ENCODE data around the gene ERICH6B. TPM values are rescaled to one million over a fixed set of nuclear protein-coding genes. Genes with fewer than 3 reads are reported as not detected.

ERICH6B gene
- total and polyA plus RNA-seq, 4 donors: 0.94 TPM; not detected in 3

DNA sequence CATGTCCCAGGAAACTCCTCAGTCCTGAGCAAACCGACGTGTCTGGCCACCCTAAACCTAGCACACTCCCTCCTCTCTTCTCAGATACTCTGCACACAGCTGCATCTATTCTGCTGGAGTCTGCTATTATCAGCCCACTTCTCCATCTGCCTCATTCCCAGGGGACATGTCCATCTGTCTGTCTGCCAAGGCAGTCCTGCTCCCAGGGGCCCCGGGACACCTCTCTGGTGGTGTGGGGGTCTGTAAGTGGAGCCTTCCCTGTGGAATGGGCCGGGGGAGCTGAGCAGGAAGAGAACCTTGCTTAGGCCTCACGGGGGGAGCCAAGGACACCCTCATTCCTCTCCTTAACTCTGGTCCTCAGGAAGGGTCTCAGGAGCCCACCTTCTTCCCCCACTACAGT lies 72.7 kb downstream of the ERICH6B start:
- no peaks in the 10 kb centered on the region for H3K27me3 ChIP-seq (ENCODE audit: control insufficient read depth in 4 of 4, insufficient read depth in 4 of 4, low read length in 3 of 4)
- no peaks in the 10 kb centered on the region for H3K4me1 ChIP-seq (ENCODE audit: control insufficient read depth in 4 of 4, insufficient read depth in 4 of 4, low read length in 3 of 4)
- no peak overlapping the region for H3K27ac ChIP-seq (ENCODE audit: low read depth in 1 of 2, low read length in 2 of 2)
- no peak overlapping the region for H3K9ac ChIP-seq (ENCODE audit: low read depth in 1 of 2, low read length in 2 of 2)
- 93% methylated on average over 5 of the region's 5 CpGs for WGBS
- H3K4me3 ChIP-seq (ENCODE audit: low read depth in 1 of 3, low read length in 3 of 3): no peak overlapping the region
- TF ChIP-seq FOXA2 (IDR thresholded peaks at IDR 0.05) (no peak), JUND (IDR thresholded peaks at IDR 0.05) (no peak)
- TF ChIP-seq, protein P1, sequence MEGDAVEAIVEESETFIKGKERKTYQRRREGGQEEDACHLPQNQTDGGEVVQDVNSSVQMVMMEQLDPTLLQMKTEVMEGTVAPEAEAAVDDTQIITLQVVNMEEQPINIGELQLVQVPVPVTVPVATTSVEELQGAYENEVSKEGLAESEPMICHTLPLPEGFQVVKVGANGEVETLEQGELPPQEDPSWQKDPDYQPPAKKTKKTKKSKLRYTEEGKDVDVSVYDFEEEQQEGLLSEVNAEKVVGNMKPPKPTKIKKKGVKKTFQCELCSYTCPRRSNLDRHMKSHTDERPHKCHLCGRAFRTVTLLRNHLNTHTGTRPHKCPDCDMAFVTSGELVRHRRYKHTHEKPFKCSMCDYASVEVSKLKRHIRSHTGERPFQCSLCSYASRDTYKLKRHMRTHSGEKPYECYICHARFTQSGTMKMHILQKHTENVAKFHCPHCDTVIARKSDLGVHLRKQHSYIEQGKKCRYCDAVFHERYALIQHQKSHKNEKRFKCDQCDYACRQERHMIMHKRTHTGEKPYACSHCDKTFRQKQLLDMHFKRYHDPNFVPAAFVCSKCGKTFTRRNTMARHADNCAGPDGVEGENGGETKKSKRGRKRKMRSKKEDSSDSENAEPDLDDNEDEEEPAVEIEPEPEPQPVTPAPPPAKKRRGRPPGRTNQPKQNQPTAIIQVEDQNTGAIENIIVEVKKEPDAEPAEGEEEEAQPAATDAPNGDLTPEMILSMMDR (IDR thresholded peaks at IDR 0.05; ENCODE audit: low read depth, low read length, missing input control): no peak
- H3K9me3 ChIP-seq (ENCODE audit: control insufficient read depth in 4 of 4, low read length in 3 of 4): no peaks in the 10 kb centered on the region
- no peaks in the 10 kb centered on the region for H3K36me3 ChIP-seq (ENCODE audit: control insufficient read depth in 4 of 4, insufficient read depth in 3 of 4, low read depth in 1 of 4, low read length in 3 of 4)
- DNase-seq (ENCODE audit: low spot score): no peak

DNA sequence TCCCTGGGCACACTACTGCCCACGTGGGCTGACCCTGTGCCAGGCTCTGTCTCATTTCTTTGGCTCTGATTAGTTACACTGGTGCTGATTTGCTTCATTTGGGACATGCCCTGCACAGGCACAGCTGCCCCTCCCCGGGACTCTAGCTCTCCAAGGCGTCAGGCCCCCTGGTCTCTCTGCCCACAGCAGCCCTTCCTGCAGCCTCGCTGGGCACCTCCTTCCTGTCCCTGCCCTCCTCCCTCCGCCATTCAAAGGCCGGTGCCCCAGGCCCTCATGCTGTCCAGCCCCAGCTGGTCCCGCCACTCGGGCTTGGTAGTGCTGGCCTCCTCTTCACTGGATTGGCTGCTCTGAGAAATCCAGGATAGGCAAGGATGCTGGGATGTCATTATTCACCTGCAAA lies 73.1 kb downstream of the ERICH6B start:
- H3K4me1 ChIP-seq (ENCODE audit: control insufficient read depth in 4 of 4, insufficient read depth in 4 of 4, low read length in 3 of 4): no peaks in the 10 kb centered on the region
- no peak overlapping the region for H3K9ac ChIP-seq (ENCODE audit: low read depth in 1 of 2, low read length in 2 of 2)
- WGBS: 92% methylated on average over 8 of the region's 8 CpGs
- no peak for DNase-seq (ENCODE audit: low spot score)
- H3K4me3 ChIP-seq (ENCODE audit: low read depth in 1 of 3, low read length in 3 of 3): no peak overlapping the region
- H3K36me3 ChIP-seq (ENCODE audit: control insufficient read depth in 4 of 4, insufficient read depth in 3 of 4, low read depth in 1 of 4, low read length in 3 of 4): no peaks in the 10 kb centered on the region
- no peaks in the 10 kb centered on the region for H3K27me3 ChIP-seq (ENCODE audit: control insufficient read depth in 4 of 4, insufficient read depth in 4 of 4, low read length in 3 of 4)
- H3K9me3 ChIP-seq (ENCODE audit: control insufficient read depth in 4 of 4, low read length in 3 of 4): no peaks in the 10 kb centered on the region
- TF ChIP-seq, protein P1 (IDR thresholded peaks at IDR 0.05; ENCODE audit: low read depth, low read length, missing input control): no peak
- TF ChIP-seq RXRA (IDR thresholded peaks at IDR 0.05): no peak
- TF ChIP-seq, protein P2, sequence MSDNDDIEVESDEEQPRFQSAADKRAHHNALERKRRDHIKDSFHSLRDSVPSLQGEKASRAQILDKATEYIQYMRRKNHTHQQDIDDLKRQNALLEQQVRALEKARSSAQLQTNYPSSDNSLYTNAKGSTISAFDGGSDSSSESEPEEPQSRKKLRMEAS (IDR thresholded peaks at IDR 0.05): no peak
- TF ChIP-seq, protein P3, sequence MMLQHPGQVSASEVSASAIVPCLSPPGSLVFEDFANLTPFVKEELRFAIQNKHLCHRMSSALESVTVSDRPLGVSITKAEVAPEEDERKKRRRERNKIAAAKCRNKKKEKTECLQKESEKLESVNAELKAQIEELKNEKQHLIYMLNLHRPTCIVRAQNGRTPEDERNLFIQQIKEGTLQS (IDR thresholded peaks at IDR 0.05): no peak
- no peak for TF ChIP-seq RAD21 (IDR thresholded peaks at IDR 0.05)
- TF ChIP-seq, protein P4, sequence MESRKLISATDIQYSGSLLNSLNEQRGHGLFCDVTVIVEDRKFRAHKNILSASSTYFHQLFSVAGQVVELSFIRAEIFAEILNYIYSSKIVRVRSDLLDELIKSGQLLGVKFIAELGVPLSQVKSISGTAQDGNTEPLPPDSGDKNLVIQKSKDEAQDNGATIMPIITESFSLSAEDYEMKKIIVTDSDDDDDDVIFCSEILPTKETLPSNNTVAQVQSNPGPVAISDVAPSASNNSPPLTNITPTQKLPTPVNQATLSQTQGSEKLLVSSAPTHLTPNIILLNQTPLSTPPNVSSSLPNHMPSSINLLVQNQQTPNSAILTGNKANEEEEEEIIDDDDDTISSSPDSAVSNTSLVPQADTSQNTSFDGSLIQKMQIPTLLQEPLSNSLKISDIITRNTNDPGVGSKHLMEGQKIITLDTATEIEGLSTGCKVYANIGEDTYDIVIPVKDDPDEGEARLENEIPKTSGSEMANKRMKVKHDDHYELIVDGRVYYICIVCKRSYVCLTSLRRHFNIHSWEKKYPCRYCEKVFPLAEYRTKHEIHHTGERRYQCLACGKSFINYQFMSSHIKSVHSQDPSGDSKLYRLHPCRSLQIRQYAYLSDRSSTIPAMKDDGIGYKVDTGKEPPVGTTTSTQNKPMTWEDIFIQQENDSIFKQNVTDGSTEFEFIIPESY (IDR thresholded peaks at IDR 0.05): no peak
- no peak for TF ChIP-seq FOXA1 (IDR thresholded peaks at IDR 0.05)
- TF ChIP-seq GABPA (IDR thresholded peaks at IDR 0.05 in 1 of 2, conservative IDR thresholded peaks at IDR 0.05 in 1 of 2): no peak
- TF ChIP-seq, protein P5, sequence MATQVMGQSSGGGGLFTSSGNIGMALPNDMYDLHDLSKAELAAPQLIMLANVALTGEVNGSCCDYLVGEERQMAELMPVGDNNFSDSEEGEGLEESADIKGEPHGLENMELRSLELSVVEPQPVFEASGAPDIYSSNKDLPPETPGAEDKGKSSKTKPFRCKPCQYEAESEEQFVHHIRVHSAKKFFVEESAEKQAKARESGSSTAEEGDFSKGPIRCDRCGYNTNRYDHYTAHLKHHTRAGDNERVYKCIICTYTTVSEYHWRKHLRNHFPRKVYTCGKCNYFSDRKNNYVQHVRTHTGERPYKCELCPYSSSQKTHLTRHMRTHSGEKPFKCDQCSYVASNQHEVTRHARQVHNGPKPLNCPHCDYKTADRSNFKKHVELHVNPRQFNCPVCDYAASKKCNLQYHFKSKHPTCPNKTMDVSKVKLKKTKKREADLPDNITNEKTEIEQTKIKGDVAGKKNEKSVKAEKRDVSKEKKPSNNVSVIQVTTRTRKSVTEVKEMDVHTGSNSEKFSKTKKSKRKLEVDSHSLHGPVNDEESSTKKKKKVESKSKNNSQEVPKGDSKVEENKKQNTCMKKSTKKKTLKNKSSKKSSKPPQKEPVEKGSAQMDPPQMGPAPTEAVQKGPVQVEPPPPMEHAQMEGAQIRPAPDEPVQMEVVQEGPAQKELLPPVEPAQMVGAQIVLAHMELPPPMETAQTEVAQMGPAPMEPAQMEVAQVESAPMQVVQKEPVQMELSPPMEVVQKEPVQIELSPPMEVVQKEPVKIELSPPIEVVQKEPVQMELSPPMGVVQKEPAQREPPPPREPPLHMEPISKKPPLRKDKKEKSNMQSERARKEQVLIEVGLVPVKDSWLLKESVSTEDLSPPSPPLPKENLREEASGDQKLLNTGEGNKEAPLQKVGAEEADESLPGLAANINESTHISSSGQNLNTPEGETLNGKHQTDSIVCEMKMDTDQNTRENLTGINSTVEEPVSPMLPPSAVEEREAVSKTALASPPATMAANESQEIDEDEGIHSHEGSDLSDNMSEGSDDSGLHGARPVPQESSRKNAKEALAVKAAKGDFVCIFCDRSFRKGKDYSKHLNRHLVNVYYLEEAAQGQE (IDR thresholded peaks at IDR 0.05): no peak
- TF ChIP-seq HNF4G (IDR thresholded peaks at IDR 0.05): no peak
- TF ChIP-seq EGR1 (IDR thresholded peaks at IDR 0.05; ENCODE audit: low read depth in 2 of 2): no peak
- TF ChIP-seq SP1 (IDR thresholded peaks at IDR 0.05): no peak
- no peak for TF ChIP-seq FOXA2 (IDR thresholded peaks at IDR 0.05)
- no peak for TF ChIP-seq YY1 (IDR thresholded peaks at IDR 0.05)
- no peak overlapping the region for H3K27ac ChIP-seq (ENCODE audit: low read depth in 1 of 2, low read length in 2 of 2)
